Rectal smooth muscle tissue (tissue), 1 donor: ENCODE results near the gene THSD7A.

Experiments
- H3K27ac ChIP-seq: one replicate; pipeline ENCODE4 v1.7.0; 2013; ENCODE audit warnings: low read depth, low read length, inconsistent platforms
- H3K27me3 ChIP-seq: one replicate; pipeline ENCODE4 v1.7.0; 2013; ENCODE audit warnings: low read length; ENCODE audit not compliant: control insufficient read depth, insufficient read depth
- H3K36me3 ChIP-seq: one replicate; pipeline ENCODE4 v1.7.0; 2013; ENCODE audit warnings: low read length; ENCODE audit not compliant: control insufficient read depth, insufficient read depth
- H3K4me1 ChIP-seq: one replicate; pipeline ENCODE4 v1.7.0; 2013; ENCODE audit warnings: low read length; ENCODE audit not compliant: control insufficient read depth, insufficient read depth
- H3K4me3 ChIP-seq: one replicate; pipeline ENCODE4 v1.7.0; 2013; ENCODE audit warnings: low read length
- H3K9ac ChIP-seq: one replicate; pipeline ENCODE4 v1.7.0; 2013; ENCODE audit warnings: low read length

Gene THSD7A

GRCh38 chr7:11573128-11573750 is 258.8 kb downstream of the THSD7A start:
- H3K4me3 ChIP-seq = no peak overlapping the region
- H3K9ac ChIP-seq = no peak overlapping the region
- H3K36me3 ChIP-seq = no peaks in the 10 kb centered on the region
- H3K27ac ChIP-seq = no peak overlapping the region
- no peaks in the 10 kb centered on the region for H3K27me3 ChIP-seq
- no peaks in the 10 kb centered on the region for H3K4me1 ChIP-seq

- Histone ChIP-seq H3K9ac (no peak overlapping the region), H3K4me3 (no peak overlapping the region), H3K27ac (no peak overlapping the region), H3K36me3 (no peaks in the 10 kb centered on the region), H3K4me1 (no peaks in the 10 kb centered on the region), H3K27me3 (no peaks in the 10 kb centered on the region)
Observed at GRCh38 chr7:11570922-11571550, 261.0 kb downstream of the THSD7A start.

- Histone ChIP-seq H3K4me1 (no peaks in the 10 kb centered on the region), H3K27ac (no peak overlapping the region), H3K27me3 (no peaks in the 10 kb centered on the region), H3K9ac (no peak overlapping the region), H3K36me3 (no peaks in the 10 kb centered on the region), H3K4me3 (no peak overlapping the region)
Observed at GRCh38 chr7:11570205-11570604, 261.8 kb downstream of the THSD7A start.

GRCh38 chr7:11567571-11567970 is 264.4 kb downstream of the THSD7A start:
- no peak overlapping the region for H3K4me3 ChIP-seq
- no peaks in the 10 kb centered on the region for H3K27me3 ChIP-seq
- no peak overlapping the region for H3K27ac ChIP-seq
- H3K36me3 ChIP-seq = no peaks in the 10 kb centered on the region
- H3K4me1 ChIP-seq = no peaks in the 10 kb centered on the region
- H3K9ac ChIP-seq = no peak overlapping the region

- H3K4me3 ChIP-seq = no peak overlapping the region
- no peaks in the 10 kb centered on the region for H3K4me1 ChIP-seq
- H3K27me3 ChIP-seq = no peaks in the 10 kb centered on the region
- H3K36me3 ChIP-seq = no peaks in the 10 kb centered on the region
- no peak overlapping the region for H3K9ac ChIP-seq
- H3K27ac ChIP-seq = no peak overlapping the region
Observed at GRCh38 chr7:11557627-11558026, 274.4 kb downstream of the THSD7A start.

- Histone ChIP-seq H3K27me3 (no peaks in the 10 kb centered on the region), H3K36me3 (no peaks in the 10 kb centered on the region), H3K4me1 (no peaks in the 10 kb centered on the region), H3K4me3 (no peak overlapping the region), H3K9ac (no peak overlapping the region), H3K27ac (no peak overlapping the region)
Observed at GRCh38 chr7:11552676-11553296, 279.2 kb downstream of the THSD7A start.

- Histone ChIP-seq H3K27ac (no peak overlapping the region), H3K27me3 (no peaks in the 10 kb centered on the region), H3K4me3 (no peak overlapping the region), H3K36me3 (no peaks in the 10 kb centered on the region), H3K9ac (no peak overlapping the region), H3K4me1 (no peaks in the 10 kb centered on the region)
Observed at GRCh38 chr7:11551470-11551869, 280.5 kb downstream of the THSD7A start.

- no peaks in the 10 kb centered on the region for H3K27me3 ChIP-seq
- H3K36me3 ChIP-seq = no peaks in the 10 kb centered on the region
- H3K9ac ChIP-seq = no peak overlapping the region
- no peaks in the 10 kb centered on the region for H3K4me1 ChIP-seq
- no peak overlapping the region for H3K4me3 ChIP-seq
- H3K27ac ChIP-seq = no peak overlapping the region
Observed at GRCh38 chr7:11548532-11548931, 283.5 kb downstream of the THSD7A start.

GRCh38 chr7:11541330-11541729 is 290.7 kb downstream of the THSD7A start:
- no peaks in the 10 kb centered on the region for H3K27me3 ChIP-seq
- no peak overlapping the region for H3K4me3 ChIP-seq
- H3K27ac ChIP-seq = no peak overlapping the region
- H3K4me1 ChIP-seq = no peaks in the 10 kb centered on the region
- no peak overlapping the region for H3K9ac ChIP-seq
- no peaks in the 10 kb centered on the region for H3K36me3 ChIP-seq

- Histone ChIP-seq H3K4me1 (no peaks in the 10 kb centered on the region), H3K4me3 (no peak overlapping the region), H3K27ac (no peak overlapping the region), H3K36me3 (no peaks in the 10 kb centered on the region), H3K9ac (no peak overlapping the region), H3K27me3 (no peaks in the 10 kb centered on the region)
Observed at GRCh38 chr7:11540271-11540761, 291.7 kb downstream of the THSD7A start.

GRCh38 chr7:11539853-11540252 is 292.1 kb downstream of the THSD7A start:
- Histone ChIP-seq H3K36me3 (no peaks in the 10 kb centered on the region), H3K27ac (no peak overlapping the region), H3K27me3 (no peaks in the 10 kb centered on the region), H3K4me1 (no peaks in the 10 kb centered on the region), H3K9ac (no peak overlapping the region), H3K4me3 (no peak overlapping the region)

- no peak overlapping the region for H3K9ac ChIP-seq
- no peak overlapping the region for H3K27ac ChIP-seq
- no peaks in the 10 kb centered on the region for H3K27me3 ChIP-seq
- H3K36me3 ChIP-seq = no peaks in the 10 kb centered on the region
- no peak overlapping the region for H3K4me3 ChIP-seq
- no peaks in the 10 kb centered on the region for H3K4me1 ChIP-seq
Observed at GRCh38 chr7:11538751-11539299, 293.2 kb downstream of the THSD7A start.
